DMS153 treated with DMSO at 0.1 percent for 48 hours (cell line): ENCODE data around the gene YWHAG.
"Not testable (repeated sequence)": the region's sequence is repeated elsewhere in the genome, so short reads cannot be mapped to it uniquely, and the experiment has no call there.

ENCODE experiments used
- DNase-seq: peaks from one replicate; lab custom pipeline; 2025; ENCODE audit not compliant: unreplicated experiment; lab: John Stamatoyannopoulos, UW

Gene YWHAG

DNA sequence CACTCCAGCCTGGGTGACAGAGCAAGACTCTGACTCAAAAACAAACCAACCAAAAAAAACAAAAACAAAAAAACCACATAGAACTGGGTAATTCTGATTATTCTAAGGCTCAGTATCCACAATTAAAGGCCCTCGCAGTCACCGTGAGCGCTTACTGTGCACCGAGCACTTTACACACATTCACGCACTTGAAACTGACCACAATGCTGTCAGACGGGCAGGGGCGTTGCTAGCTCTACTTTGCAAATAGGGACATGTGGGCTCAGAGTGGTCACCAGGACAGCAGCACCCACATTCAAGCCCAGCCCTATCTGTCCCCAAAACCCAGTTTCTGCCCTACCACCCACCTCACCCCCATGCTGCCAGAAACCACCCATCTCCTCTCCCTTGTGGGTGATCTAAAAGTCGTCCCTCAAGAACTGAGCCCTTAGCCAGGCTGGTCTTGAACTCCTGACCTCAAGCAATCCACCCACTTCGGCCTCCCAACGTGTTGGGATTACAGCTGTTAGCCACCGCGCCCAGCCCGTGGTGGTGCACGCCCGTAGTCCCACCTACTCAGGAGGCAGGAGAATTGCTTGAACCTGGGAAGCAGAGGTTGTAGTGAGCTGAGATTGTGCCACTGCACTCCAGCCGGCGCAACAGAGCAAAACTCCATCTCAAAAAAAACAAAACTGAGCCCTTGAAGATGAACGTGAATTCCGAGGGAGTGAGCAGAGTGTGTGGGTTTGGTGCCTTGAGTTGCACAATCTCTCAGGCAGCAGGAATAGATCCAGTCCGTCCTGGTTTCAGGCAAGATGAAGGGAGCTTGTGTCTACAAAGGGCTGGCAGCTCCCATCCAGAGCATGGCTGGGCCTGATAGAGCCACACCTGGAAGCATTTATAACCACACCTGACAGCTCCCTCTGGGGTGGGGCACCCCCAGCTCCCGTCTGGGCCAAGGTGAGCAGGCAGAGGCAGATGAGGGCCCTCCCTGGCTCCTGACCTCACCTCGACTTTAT lies 61.7 kb downstream of the YWHAG start:
- DNase-seq: no peak

DNA sequence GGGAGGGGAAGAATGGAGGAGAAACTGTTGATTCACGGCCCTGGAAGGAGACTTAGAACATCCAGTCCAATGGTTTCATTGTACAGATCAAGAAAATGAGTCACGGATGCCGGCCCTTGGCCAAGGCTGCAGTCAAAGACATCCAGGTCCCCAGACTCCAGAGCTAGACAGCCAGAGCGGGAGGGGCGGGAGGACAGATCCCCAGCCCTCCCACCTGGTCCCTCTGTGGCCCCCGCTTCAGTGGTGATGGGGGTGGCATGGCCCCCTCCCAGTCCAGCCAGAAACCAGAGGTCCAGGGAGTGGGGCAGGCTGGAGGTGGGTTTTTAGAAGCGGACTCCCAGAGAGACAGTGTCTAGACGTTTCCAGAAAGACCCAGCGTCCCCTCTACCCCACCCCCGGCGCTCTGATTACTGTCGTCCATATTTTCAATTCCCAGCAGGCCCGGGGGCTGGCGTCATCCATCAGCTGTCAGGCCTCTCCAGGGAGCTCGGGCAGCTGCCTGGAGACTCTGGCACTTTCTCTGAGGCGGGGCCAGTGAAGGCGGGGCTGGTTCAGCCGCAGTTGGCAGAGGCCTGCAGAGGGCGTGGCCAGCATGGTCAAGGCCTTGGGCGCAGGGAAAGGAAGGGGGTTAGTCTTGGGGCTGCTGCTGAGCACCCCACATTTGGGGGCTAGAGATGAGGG lies 64.3 kb downstream of the YWHAG start:
- peak; percentile 92 for DNase-seq

DNA sequence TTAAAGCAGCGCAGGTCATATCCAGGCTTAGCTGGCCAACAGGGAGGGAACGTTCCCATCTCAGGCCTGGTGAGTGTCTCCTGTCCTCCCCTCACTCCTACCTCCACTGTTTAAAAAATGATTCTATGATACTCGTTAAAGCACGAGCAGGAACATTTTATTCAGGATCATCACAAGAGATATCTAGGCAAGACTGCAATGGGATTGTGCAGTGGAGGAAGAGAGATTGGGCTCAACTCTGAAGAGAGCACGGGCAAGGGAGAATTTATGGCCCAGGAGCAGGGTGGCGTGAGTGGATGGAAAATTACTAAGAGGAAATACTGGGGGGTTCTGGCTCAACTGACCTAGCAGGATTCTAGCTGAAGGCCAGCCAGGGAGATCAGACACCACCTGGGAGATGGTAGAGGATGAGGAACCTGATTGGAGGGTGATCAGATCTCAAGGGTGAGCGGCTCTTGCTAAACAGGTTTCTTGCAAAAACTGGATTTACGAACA lies 65.3 kb downstream of the YWHAG start:
- no peak for DNase-seq

DNA sequence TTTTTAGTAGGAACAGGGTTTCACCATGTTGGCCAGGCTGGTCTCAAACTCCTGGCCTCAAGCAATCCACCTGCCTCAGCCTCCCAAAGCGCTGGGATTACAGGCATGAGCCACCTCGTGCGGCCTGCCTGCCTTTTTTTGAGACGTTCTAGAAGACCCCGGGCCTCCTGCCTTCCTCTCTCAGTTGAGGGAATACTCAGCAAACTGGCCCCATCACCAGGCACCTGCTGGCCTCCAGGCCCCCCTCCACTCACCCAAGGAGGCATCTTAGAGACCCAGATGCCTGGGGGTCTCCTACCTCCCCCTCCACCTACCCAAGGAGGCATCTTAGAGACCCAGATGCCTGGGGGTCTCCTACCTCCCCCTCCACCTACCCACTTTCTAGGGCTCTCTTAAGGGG lies 65.9 kb downstream of the YWHAG start:
- DNase-seq: not testable (repeated sequence)

DNA sequence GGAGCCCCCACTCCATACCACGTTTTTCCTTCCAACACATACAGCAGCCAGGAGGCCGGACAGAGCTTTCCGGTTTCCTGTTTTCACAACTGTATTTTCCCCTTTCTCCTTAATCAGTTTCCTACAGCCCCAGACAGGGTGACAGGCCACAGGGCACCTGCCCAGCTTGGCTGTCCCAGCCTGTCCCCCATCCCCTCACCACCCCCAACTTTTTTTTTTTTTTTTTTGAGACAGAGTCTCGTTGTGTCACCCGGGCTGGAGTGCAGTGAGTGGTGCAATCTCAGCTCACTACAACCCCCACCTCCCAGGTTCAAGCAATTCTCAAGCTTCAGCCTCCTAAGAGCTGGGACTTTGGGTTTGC lies 66.6 kb downstream of the YWHAG start:
- DNase-seq: no peak

DNA sequence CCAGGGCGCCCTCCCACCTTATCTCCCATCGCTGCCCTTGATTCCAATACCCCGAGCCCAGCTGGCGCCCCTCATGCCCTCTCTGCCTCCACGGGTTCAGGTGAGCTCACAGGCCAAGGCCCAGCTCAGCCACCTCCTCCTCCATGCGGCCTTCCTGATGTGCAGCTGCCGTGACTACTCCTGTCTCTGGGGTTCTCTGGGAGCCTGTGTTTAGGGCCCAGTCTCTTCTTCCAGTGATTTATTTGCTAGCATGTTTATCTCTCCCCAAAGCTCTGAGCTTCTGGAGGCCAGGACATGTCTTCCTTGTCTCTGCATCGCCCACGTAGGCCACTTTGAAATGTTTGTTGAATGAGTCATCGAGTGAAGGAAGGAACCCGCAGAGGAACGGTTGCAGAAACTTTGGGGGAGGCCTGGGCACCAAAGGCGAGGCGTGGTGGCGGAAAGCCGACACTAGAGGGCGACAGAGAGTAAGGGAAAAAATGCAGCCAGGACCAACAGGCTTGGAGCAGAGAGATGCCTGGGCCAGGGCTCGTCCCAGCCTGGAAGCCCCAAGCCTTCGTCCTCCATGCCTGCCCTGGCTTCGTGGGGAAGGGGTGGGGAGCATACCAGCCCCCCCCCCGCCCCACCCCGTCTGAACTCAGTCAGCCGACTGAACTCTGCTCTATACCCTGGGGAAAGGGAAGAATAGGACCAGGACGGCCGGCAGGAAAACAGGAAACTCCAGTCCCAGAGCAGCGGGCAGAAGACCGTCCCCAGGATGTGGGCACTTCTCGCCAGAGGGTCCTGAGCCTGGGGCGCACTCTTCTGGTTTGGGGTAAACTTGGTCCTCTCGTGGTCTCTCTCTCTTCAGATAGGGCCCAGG lies 67.2 kb downstream of the YWHAG start:
- peak; percentile 76 for DNase-seq

DNA sequence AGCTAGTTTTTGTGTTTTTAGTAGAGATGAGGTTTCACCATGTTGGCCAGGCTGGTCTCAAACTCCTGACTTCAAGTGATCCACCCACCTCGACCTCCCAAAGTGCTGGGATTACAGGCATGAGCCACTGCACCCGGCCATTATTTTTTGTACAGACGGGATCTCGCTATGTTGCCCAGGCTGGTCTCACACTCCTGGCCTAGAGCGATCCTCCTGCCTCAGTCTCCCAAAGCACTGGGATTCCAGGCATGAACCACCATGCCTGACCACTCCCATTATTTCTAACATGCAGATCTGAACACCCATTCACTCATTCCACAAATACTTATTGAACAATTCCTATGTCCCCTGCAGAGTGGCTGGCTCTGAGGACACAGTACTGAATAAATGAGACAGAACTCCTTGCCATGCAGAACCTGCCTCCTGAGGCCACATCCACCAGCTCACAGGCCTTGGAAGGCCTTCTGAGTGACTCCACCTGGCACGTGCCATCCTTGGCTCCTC lies 67.9 kb downstream of the YWHAG start:
- DNase-seq: not testable (repeated sequence)

DNA sequence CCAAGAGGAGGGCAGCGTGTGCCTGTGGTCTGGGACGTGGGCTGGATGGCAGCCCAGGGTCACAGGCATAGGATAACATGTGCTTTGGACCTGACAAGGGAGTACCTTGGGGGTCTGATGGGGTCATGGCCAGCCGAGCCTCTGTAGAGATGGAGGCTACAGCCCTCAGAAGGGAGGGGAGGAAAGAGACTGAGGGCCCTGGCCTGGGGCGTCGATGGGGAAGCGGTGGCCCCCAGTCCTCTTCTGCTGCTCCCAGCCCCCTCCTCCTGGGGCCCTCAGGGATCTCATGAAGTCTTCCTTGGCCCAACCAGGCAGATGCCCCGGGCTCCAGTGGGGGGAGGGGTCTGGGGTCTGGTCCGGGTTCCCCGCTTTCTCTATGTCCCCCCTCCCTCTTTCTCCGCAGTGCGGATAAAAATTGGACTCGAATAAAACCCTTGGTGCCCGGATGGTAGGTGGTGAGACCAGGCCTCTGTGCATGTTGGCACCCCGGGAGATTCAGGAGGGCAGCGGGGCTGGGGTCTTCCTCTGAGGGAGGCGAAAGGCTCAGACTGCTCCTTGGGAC lies 71.9 kb downstream of the YWHAG start:
- no peak for DNase-seq

DNA sequence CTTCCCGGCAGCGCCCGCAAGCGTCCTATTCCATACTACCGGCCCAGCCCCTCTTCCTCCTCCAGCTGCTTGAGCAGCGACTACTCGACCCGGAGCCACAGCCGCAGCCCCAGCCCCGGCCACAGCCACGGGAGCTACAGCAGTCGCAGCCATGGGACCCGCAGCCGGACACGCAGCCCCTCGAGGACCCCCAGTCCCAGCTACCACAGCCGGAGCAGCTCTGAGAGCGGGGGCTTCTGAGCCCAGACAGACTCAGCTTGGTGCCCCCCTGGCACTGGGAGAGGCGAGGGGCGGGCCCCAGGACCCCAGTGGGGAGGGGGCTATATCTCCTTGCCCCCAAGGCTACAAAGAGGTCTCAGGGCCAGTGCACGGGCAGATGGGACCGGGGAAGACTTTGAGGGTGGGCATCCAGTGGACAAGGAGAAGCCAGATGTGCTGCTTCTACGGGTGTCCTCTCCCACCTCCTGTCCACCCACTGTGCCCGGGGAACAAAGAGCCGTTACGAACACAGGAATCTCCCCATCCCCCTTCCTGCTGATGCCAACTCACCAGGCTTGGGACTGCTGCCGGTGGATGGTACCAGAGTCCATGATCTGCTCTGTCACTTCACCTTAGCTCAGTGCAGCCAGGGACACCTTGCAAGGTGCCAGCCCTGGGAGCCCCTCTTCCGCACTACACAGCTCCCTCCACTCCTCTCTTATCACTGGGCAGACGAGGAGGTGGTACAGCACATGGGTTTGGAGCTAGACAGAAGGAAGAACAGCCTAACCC lies 73.0 kb downstream of the YWHAG start:
- DNase-seq: no peak

DNA sequence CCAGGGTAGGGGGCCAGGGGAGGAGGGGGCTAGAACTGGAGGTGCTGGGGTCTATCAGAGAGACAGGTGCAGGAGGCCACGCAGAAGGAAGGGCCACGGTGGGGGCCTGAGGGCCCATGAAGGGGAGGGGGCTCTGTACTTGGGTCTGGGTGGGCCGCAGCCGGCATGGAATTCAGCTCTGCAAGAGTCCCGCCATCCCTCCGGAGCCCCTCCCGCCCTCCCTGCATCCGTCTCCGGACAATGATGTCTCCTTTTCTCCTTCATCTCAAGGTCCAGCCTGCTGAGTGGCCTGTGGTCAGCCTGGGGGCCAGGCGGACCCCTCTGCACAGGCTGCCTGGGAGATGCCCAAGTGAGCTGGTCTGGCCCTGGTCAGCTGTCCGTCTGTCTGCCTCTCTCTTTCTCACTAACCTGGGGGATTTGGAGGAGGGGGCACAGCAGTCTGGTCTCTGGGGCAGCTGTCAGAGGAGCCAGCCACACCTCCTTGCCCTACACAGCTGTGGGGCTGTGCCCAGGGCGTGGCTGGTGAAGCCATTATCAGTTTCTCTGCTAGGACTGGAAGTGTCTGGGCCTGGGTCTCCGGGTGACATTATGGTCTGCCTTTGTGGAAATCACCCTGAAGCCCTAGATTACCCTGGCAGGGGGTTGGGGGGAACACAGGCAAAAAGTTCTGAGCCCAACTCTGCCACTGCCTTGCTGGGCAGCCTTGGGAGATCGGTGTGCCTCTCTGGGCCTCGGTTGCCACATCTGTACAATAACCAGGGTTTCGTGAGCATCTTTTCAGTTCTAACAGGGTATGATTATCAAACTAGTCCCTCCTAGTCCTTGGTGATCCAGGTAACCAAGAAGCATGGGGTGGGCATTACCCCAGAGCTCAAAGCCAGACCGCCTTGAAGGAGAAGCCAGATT lies 75.3 kb downstream of the YWHAG start:
- no peak for DNase-seq

DNA sequence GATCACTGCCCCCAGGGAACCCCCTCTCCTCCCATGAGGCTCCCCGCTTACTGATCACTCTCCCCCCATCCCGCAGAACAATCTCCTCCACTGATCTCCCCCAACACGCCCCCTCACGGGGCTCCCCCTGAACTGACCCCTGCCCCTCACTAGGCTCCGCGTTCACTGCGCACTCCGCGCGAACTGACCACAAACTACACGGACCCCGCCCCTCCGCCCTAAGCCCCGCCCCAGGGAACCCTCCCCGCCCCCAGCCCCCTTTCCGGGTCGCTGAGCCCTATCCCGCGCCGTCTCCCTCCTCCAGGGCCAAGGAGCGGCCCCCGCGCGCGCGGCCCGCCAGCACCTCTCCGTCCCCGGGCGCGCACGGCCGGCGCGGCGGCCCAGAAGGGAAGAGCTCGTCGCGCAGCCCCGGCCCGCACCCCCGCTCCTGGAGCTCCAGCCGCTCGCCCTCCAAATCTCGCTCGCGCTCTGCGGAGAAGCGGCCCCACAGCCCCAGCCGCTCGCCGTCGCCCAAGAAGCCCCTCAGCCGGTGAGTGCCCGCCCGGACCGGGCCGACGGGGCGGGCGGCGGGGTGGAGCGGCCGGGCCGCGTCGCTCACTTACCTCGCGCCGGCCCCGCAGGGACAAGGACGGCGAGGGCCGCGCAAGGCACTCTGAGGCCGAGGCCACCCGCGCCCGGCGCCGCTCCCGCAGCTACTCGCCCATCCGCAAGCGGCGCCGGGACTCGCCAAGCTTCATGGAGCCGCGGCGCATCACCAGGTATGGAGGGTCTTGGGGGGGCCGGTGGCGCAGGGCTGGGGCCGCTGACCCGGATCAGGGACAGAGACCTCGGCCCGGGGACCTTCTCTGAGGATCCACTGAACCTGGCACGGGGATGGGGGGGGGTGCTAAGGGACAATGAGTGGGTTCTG lies 76.2 kb downstream of the YWHAG start:
- DNase-seq: no peak

DNA sequence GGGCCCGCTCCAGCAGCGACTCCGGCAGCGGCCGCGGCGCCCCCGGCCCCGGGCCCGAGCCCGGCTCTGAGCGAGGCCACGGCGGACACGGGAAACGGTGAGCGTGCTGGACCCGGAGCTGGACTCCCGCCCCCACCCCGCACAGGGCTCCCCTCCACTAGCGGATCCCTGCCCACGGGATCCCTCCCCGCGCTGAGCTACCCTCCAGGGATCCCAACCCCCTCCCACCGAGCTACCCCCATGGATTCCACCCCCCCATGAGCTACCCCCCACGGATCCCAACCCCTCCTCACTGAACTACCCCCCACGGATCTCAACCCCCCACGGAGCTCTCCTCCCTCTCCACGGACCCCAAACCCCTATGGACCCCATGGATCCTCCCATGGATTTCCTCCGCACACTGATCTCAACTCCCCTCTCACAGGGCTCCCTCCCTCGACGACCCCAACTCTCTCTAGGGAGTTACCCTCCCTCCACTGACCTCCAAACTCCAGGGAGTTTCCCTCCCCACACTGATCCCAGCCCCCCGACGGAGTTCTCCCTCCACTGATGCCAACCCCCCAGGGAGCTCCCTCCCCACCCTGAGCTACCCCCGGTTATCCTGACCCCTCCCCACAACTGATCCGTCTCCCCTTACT lies 77.0 kb downstream of the YWHAG start:
- DNase-seq: no peak

DNA sequence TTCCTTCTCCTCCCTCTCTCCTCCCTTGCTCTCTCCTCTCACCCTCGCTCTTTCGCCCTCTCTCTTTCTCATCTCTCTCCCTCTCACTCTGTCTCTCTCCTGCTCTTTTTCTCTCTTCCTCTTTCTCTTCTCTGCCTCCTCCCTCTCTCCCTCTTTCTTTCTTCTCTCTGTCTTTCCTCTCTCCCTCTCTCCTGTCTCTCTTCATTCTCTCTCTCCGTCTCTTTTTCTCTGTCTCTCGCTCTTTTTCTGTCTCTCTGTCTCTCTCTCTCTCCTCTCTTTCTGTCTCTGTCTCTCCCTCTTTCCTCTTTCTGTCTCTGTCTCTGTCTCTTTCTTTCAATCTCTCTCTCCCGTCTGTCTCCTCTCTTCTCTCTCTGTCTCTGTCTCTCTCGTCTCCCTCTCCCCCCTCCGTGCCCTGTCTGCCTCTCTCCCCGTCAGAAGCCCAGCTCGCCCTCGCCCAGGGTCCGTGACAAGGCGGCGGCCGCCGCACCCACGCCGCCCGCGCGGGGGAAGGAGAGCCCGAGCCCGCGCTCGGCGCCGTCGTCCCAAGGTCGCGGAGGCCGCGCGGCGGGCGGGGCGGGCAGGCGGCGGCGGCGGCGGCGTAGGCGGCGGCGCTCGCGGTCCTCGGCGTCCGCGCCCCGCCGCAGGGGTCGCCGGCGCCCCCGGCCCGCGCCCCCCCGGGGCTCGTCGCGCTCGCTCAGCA lies 77.6 kb downstream of the YWHAG start:
- DNase-seq: no peak

DNA sequence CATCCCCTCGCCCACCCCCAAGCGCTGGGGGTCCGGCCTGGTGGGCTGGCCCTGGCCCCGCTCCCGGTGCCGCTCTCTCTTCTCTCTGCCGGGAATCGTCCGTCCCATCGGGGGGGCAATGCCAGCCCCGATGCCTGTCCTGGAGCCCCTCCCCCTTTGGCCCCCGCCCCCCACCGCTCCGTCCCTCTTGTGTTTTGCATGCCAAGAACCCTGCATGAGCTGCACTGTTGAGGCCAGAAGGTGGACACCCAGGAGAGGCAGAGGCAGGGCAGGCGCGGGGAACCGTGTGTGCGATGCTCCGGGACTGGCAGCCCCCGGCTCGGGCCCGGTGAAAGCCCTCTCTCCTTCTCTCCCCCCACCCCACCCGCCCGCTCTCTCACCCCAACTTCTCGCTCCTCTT lies 78.4 kb downstream of the YWHAG start:
- no peak for DNase-seq

DNA sequence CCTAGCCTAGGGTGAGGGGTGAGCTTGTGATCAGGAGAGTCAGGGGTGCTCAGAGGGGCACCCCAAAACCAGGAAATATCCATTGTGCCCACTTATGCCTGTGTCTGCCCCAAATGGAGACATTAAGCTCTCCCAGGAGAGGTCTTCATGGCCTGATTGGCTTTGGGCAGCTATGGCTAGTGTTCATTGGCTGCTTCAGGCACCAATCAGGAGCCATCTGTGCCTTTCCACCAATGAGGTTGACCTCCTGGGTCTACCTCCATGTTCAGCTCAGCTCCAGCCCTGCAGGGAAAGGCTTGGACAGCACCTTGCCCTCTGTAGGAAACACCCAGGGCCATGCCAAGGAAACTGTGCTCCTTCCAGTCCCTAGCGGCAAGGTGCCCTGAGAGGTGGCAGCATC lies 80.3 kb downstream of the YWHAG start:
- DNase-seq: no peak
